H1 (cell line): ENCODE results near the gene KLHL33. TPM values are rescaled to one million over a fixed set of nuclear protein-coding genes. Genes with fewer than 3 reads are reported as not detected.

ENCODE experiments used
- ATF2 ChIP-seq: IDR thresholded peaks from 2 replicates; pipeline ENCODE4 v1.6.1; 2012; ENCODE audit warnings: low read length, inconsistent platforms
- CEBPB ChIP-seq: IDR thresholded peaks from 2 replicates; pipeline ENCODE4 v1.6.1; 2012; ENCODE audit warnings: low read depth, low read length
- CHD1 ChIP-seq: IDR thresholded peaks from 2 replicates; pipeline ENCODE4 v1.6.1; 2012; ENCODE audit warnings: low read depth, low read length, improper control_type of control experiment
- CREB1 ChIP-seq: IDR thresholded peaks from 2 replicates; pipeline ENCODE4 v1.6.1; 2012; ENCODE audit warnings: inconsistent platforms
- CTBP2 ChIP-seq: IDR thresholded peaks from 2 replicates; pipeline ENCODE4 v1.7.0; 2011; ENCODE audit warnings: borderline replicate concordance, mild to moderate bottlenecking, moderate library complexity, mixed read lengths, low read length; ENCODE audit not compliant: insufficient read depth, insufficient read length
- CTCF ChIP-seq, 3 experiments: IDR thresholded peaks; 1 replicate in 2 of 3; 2 replicates in 1 of 3; pipeline versions ENCODE4 v1.5.1 to v1.6.1; 2011; ENCODE audit warnings: low read length in 3 of 3, mild to moderate bottlenecking in 3 of 3, inconsistent platforms in 2 of 3, low read depth in 1 of 3, moderate library complexity in 1 of 3; ENCODE audit not compliant: insufficient read depth in 1 of 3; ENCODE audit errors: control extremely low read depth in 1 of 3
- EP300 ChIP-seq, 2 experiments: IDR thresholded peaks; 1 replicate in 1 of 2; 2 replicates in 1 of 2; pipeline ENCODE4 v1.6.1; 2011 to 2012; ENCODE audit warnings: low read depth in 2 of 2, low read length in 2 of 2, mild to moderate bottlenecking in 2 of 2, borderline replicate concordance in 1 of 2, inconsistent platforms in 1 of 2, moderate library complexity in 1 of 2
- GABPA ChIP-seq: IDR thresholded peaks from 2 replicates; pipeline ENCODE4 v1.6.1; 2011; ENCODE audit warnings: mild to moderate bottlenecking, low read length, moderate library complexity, borderline replicate concordance; ENCODE audit not compliant: insufficient read depth
- JUND ChIP-seq: IDR thresholded peaks from 2 replicates; pipeline ENCODE4 v1.6.1; 2011; ENCODE audit warnings: mild to moderate bottlenecking, improper control_type of control experiment, low read length
- KDM1A ChIP-seq: fragments of 200-600, 300-600 bp; sonication (generic); IDR thresholded peaks from 2 replicates; pipeline ENCODE4 v1.7.1; 2016; ENCODE audit warnings: mild to moderate bottlenecking, low read length, borderline replicate concordance
- KDM5A ChIP-seq: fragments of 200-600 bp; IDR thresholded peaks from 2 replicates; pipeline ENCODE4 v1.7.1; 2012; ENCODE audit warnings: mild to moderate bottlenecking, low read length, inconsistent platforms, mixed read lengths
- PHF8 ChIP-seq: fragments of 200-600 bp; sonication (generic); conservative IDR thresholded peaks from 2 replicates; pipeline ENCODE4 v1.7.1; 2012; ENCODE audit warnings: low read depth, mild to moderate bottlenecking, inconsistent platforms, low read length, moderate library complexity
- POLR2AphosphoS5 ChIP-seq: IDR thresholded peaks from 2 replicates; pipeline ENCODE4 v1.6.1; 2011; ENCODE audit warnings: low read depth, low read length
- RFX5 ChIP-seq: IDR thresholded peaks from 2 replicates; pipeline ENCODE4 v1.6.1; 2011; ENCODE audit warnings: low read depth, low read length, improper control_type of control experiment, borderline replicate concordance
- SIX5 ChIP-seq: IDR thresholded peaks from 2 replicates; pipeline ENCODE4 v1.6.1; 2011; ENCODE audit warnings: mild to moderate bottlenecking, low read depth, low read length
- TCF12 ChIP-seq: IDR thresholded peaks from 2 replicates; pipeline ENCODE4 v1.6.1; 2011; ENCODE audit warnings: low read depth, mild to moderate bottlenecking, low read length
- USF2 ChIP-seq: IDR thresholded peaks from 2 replicates; pipeline ENCODE4 v1.6.1; 2011; ENCODE audit warnings: low read length, improper control_type of control experiment
- polyA plus RNA-seq, 7 experiments: library from polyadenylated mRNA; depleted of rRNA in 3 of 7; stranded (reverse) in 5 of 7; unstranded in 2 of 7; fragments of >200 nt in 5 of 7; fragments of 200-250 nt in 2 of 7; gene quantifications; 1 replicate in 5 of 7; 2 replicates in 1 of 7; 4 replicates in 1 of 7; pipeline versions ENCODE4 v1.2.1 to v1.2.3, GENCODE V29; 2011 to 2013; ENCODE audit warnings: missing spikeins in 2 of 7, mixed read lengths in 2 of 7
- total RNA-seq: library from RNA; stranded (reverse); fragmentation: NEBNext Ultra II Directional; extraction: Animal tissue kit (Norgen Biotek cat#: 25700); gene quantifications from 2 replicates; pipeline ENCODE4 v1.2.1, GENCODE V29; 2021

The KLHL33 gene
- total and polyA plus RNA-seq, 2 of the 8 experiments (the other 6 are each of a cell fraction or from before 2014, with no cell fraction given): 0.11 to 0.17 TPM

- TF ChIP-seq RFX5: no peak
- TF ChIP-seq KDM5A: 0 out of 2 replicates have a peak, but pooled peaks have one; percentile 53
- no peak for TF ChIP-seq EP300 (IDR thresholded peaks at IDR 0.05; ENCODE audit: borderline replicate concordance in 1 of 2, low read depth in 2 of 2, low read length in 2 of 2)
- no peak for TF ChIP-seq KDM1A
- TF ChIP-seq GABPA: no peak
- TF ChIP-seq CREB1: peak; percentile 57
- TF ChIP-seq JUND: peak; percentile 13; the same call in 1 of the 2 replicates
- peak; percentile 100 for TF ChIP-seq USF2
- no peak for TF ChIP-seq SIX5
- TF ChIP-seq CTBP2: no peak
- TF ChIP-seq CEBPB: no peak
- TF ChIP-seq ATF2: peak; percentile 22; the same call in 1 of the 2 replicates
- TF ChIP-seq TCF12: no peak
- TF ChIP-seq POLR2AphosphoS5: peak; percentile 97
- TF ChIP-seq CHD1: no peak
- no peak; a peak in 1 of 4 replicates for TF ChIP-seq CTCF (IDR thresholded peaks at IDR 0.05; ENCODE audit: control extremely low read depth in 1 of 3, insufficient read depth in 1 of 3, low read depth in 1 of 3, low read length in 3 of 3)
- peak; percentile 84 for TF ChIP-seq PHF8
Observed at GRCh38 chr14:20454516-20455354, 18.8 kb upstream of the KLHL33 start, which contains the start of the genes APEX1 and OSGEP (continued).
